Glutamatergic neuron (in vitro differentiated cells): ENCODE measurements around the gene CNTNAP2. TPM values are rescaled to one million over a fixed set of nuclear protein-coding genes. Genes with fewer than 3 reads are reported as not detected.
"Not testable (repeated sequence)": the region's sequence is repeated elsewhere in the genome, so short reads cannot be mapped to it uniquely, and the experiment has no call there.

Source experiments
- DNase-seq: peaks from one replicate; pipeline ENCODE4 v3.0.0; 2022
- H3K27ac Mint-ChIP-seq: one replicate; pipeline ENCODE4 v1.8.0; 2020; ENCODE audit warnings: mild to moderate bottlenecking, mixed read lengths, inconsistent platforms; ENCODE audit not compliant: unreplicated experiment
- H3K27me3 Mint-ChIP-seq: one replicate; pipeline ENCODE4 v1.8.0; 2020; ENCODE audit warnings: mild to moderate bottlenecking, moderate library complexity, mixed read lengths, inconsistent platforms; ENCODE audit not compliant: unreplicated experiment
- H3K36me3 Mint-ChIP-seq: one replicate; pipeline ENCODE4 v1.8.0; 2020; ENCODE audit warnings: mild to moderate bottlenecking, mixed read lengths, inconsistent platforms; ENCODE audit not compliant: unreplicated experiment
- H3K4me1 Mint-ChIP-seq: one replicate; pipeline ENCODE4 v1.8.0; 2020; ENCODE audit warnings: mild to moderate bottlenecking, low read depth, mixed read lengths, inconsistent platforms; ENCODE audit not compliant: unreplicated experiment
- H3K4me3 Mint-ChIP-seq: one replicate; pipeline ENCODE4 v1.8.0; 2020; ENCODE audit warnings: mild to moderate bottlenecking, mixed read lengths, inconsistent platforms; ENCODE audit not compliant: unreplicated experiment
- H3K9me3 Mint-ChIP-seq: one replicate; pipeline ENCODE4 v1.8.0; 2020; ENCODE audit warnings: mild to moderate bottlenecking, moderate library complexity, mixed read lengths, inconsistent platforms; ENCODE audit not compliant: unreplicated experiment
- microRNA-seq: library from miRNA; unstranded; fragments of <30 nt; microRNA quantifications from one replicate; pipeline ENCODE4, GENCODE V29; 2020; ENCODE audit not compliant: unreplicated experiment
- total RNA-seq: library from RNA; stranded (reverse); fragmentation: NEBNext Ultra II Directional; extraction: Animal tissue kit (Norgen Biotek cat#: 25700); gene quantifications from one replicate; pipeline ENCODE4 v1.2.1, GENCODE V29; 2021; ENCODE audit not compliant: unreplicated experiment
- TF ChIP-seq, protein P1 (sequence below): fragments of 200-600 bp; sonication (generic); IDR thresholded peaks from one replicate; pipeline ENCODE4 v1.5.0; 2021; ENCODE audit not compliant: partially characterized antibody, unreplicated experiment

Gene CNTNAP2
- total RNA-seq, 1 donor from 2014 or later, result 25.8 TPM

DNA sequence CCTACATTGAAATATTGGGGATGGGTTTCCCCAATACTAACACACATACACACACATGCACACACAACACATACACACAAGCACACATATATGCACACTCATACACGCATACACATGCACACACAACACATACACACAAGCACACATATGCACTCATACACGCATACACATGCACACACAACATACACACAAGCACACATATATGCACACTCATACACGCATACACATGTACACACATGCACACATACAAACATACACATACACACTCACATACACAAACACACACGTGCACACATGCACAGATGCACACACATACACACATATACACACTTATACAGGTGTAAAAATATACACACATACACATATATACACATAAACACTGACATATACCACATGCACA lies 2346.6 kb downstream of the CNTNAP2 start:
- Mint-ChIP-seq H3K36me3 (peaks cover 15% of the 10 kb centered on the region), H3K4me3 (no peak overlapping the region)

DNA sequence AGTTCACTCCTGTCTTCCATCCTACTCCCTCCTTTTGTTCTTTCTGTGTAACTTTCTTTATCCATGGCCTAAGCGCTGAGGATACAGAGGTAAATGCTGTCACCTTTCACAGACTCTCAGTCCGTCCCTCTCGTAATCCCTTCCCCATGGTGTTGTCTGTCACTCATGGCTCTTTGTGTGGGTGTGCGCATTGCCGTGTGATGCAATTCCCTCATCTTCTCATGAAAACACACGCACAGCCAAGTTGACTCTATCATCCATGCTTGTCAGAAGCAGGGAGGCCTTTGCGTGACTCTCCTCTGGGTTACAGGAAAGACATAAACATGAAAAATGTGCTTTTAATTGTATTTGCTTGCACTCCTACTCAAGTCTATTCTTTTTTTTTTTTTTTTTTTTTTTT lies 2348.3 kb downstream of the CNTNAP2 start:
- Mint-ChIP-seq H3K9me3 (peaks cover 2% of the 10 kb centered on the region), H3K27me3 (peaks cover 6% of the 10 kb centered on the region), H3K36me3 (peaks cover 15% of the 10 kb centered on the region), H3K4me3 (no peak overlapping the region), H3K27ac (peak overlapping the region; percentile 11), H3K4me1 (no peaks in the 10 kb centered on the region)
- DNase-seq, result no peak
- TF ChIP-seq, protein P1, sequence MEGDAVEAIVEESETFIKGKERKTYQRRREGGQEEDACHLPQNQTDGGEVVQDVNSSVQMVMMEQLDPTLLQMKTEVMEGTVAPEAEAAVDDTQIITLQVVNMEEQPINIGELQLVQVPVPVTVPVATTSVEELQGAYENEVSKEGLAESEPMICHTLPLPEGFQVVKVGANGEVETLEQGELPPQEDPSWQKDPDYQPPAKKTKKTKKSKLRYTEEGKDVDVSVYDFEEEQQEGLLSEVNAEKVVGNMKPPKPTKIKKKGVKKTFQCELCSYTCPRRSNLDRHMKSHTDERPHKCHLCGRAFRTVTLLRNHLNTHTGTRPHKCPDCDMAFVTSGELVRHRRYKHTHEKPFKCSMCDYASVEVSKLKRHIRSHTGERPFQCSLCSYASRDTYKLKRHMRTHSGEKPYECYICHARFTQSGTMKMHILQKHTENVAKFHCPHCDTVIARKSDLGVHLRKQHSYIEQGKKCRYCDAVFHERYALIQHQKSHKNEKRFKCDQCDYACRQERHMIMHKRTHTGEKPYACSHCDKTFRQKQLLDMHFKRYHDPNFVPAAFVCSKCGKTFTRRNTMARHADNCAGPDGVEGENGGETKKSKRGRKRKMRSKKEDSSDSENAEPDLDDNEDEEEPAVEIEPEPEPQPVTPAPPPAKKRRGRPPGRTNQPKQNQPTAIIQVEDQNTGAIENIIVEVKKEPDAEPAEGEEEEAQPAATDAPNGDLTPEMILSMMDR, result no peak

More for the DNA sequence above, 2346.6 kb downstream of the CNTNAP2 start:
- H3K27me3 Mint-ChIP-seq, result peaks cover 6% of the 10 kb centered on the region
- H3K27ac Mint-ChIP-seq, result peak overlapping the region; percentile 40
- no peak for DNase-seq
- peaks cover 5% of the 10 kb centered on the region for H3K9me3 Mint-ChIP-seq
- H3K4me1 Mint-ChIP-seq, result no peaks in the 10 kb centered on the region
- TF ChIP-seq, protein P1, result no peak

DNA sequence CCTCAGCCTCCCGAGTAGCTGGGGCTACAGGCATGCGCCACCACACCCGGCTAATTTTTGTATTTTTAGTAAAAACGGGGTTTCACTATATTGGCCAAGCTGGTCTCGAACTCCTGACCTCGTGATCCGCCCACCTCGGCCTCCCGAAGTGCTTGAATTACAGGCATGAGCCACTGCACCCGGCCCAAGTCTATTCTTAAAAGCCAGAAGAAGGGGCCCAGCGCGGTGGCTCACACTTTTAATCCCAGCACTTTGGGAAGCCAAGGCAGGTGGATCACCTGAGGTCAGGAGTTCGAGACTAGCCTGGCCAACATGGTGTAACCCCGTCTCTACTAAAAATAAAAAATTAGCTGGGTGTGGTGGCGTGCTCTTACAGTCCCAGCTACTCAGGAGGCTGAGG lies 2348.8 kb downstream of the CNTNAP2 start:
- not testable (repeated sequence) for DNase-seq, H3K27ac Mint-ChIP-seq, H3K9me3 Mint-ChIP-seq, H3K27me3 Mint-ChIP-seq, H3K4me3 Mint-ChIP-seq, H3K4me1 Mint-ChIP-seq
- H3K36me3 Mint-ChIP-seq, result peaks cover 15% of the 10 kb centered on the region

DNA sequence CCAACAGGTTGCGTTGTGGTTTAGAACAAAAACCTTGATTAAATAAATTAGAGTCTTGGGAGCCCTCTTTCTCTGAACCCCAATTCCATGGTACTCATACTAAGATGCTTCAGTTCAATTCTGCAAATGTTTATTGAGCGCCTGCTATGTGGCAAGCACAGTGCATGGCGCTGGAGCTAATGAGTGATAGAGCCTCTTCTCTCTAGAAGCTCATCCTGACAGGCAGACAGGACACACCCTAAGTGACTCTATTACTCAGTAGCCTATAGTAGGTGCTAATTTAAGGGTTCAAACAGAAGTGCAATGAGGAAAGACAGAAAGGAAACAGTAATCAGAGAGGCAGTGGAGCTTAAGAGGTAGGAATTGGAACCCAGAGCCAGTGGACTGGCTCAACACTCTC lies 2349.5 kb downstream of the CNTNAP2 start:
- H3K27me3 Mint-ChIP-seq, result peaks cover 6% of the 10 kb centered on the region
- TF ChIP-seq, protein P1, result no peak
- H3K27ac Mint-ChIP-seq, result no peak overlapping the region
- no peak for DNase-seq
- peaks cover 2% of the 10 kb centered on the region for H3K9me3 Mint-ChIP-seq
- no peak overlapping the region for H3K4me3 Mint-ChIP-seq
- peaks cover 15% of the 10 kb centered on the region for H3K36me3 Mint-ChIP-seq
- no peaks in the 10 kb centered on the region for H3K4me1 Mint-ChIP-seq

DNA sequence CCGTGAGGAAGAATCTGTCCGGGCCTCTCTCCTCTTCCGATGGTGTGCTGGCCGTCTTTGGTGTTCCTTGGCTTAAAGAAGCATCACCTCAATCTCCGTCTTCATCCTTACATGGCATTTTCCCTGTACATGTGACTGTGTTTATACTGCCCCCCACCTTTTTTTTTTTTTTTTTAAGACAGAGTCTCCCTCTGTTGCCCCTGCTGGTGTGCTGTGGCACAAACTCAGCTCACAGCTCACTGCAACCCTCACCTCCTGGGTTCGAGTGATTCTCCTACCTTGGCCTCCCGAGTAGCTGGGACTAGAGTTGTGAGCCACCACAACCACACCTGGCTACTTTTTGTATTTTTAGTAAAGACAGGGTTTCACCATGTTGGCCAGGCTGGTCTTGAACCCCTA lies 2352.1 kb downstream of the CNTNAP2 start:
- TF ChIP-seq, protein P1, result no peak
- Mint-ChIP-seq H3K36me3 (peaks cover 5% of the 10 kb centered on the region), H3K27ac (no peak overlapping the region), H3K4me3 (no peak overlapping the region), H3K4me1 (no peaks in the 10 kb centered on the region), H3K27me3 (no peaks in the 10 kb centered on the region), H3K9me3 (peaks cover 5% of the 10 kb centered on the region)
- no peak for DNase-seq

Small RNA genes within 50 kb of the gene (microRNA-seq; reads per million reads assigned to microRNA genes)
- gene MIR548F4, result 0.55 reads per million
